ENCODE results near the gene PRMT7. TPM values are rescaled to one million over a fixed set of nuclear protein-coding genes. Genes with fewer than 3 reads are reported as not detected.
A peak's percentile ranks its signal among the peaks of the same experiment; 100 is the strongest.

The PRMT7 gene, protein sequence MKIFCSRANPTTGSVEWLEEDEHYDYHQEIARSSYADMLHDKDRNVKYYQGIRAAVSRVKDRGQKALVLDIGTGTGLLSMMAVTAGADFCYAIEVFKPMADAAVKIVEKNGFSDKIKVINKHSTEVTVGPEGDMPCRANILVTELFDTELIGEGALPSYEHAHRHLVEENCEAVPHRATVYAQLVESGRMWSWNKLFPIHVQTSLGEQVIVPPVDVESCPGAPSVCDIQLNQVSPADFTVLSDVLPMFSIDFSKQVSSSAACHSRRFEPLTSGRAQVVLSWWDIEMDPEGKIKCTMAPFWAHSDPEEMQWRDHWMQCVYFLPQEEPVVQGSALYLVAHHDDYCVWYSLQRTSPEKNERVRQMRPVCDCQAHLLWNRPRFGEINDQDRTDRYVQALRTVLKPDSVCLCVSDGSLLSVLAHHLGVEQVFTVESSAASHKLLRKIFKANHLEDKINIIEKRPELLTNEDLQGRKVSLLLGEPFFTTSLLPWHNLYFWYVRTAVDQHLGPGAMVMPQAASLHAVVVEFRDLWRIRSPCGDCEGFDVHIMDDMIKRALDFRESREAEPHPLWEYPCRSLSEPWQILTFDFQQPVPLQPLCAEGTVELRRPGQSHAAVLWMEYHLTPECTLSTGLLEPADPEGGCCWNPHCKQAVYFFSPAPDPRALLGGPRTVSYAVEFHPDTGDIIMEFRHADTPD
- total RNA-seq, result 20.9 and 22.0 TPM in 2 replicates

DNA sequence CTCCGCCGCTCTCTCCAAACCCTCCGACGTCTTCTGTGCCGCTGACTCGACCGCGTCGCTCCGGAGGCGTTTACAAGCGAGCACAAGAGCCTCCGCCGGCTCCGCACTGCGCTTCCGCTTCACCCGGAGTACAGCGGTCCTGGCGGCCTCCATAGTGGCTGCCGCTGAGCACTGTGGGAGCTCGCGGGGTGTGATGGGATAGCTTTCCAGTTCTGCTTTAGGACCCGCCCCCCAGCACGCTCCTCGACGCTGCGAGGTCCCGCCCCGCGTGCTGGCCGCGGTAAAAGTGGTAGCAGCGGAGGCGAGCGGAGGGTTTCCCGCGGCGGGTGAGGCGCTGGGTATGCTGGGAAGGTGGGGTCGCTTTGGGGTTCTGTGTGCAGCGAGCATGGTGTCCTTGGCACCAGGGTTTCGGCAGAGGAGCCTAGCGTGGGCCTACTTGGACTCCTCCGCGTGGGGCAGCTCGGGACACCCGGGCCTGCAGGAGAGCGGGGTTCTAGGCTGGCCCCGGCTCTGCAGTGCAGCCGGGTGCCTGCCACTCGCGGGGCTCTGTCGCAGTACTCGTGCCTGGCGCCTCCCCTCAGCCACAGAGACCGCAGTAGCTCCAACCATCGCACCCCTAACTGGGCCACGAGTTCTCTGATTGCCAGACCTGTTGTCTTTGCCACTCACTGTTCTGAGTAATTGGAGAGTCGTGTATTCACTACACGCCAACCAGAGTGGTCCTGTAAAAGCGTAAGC is at the start of gene PRMT7, which contains the start of gene SLC7A6OS:
PRMT7 (plus strand) TSS at position 246 of the 738 bp plus-strand sequence. CDS start 4,961 bp downstream, outside the sequence.
SLC7A6OS (minus strand) TSS at position 173 of the 738 bp plus-strand sequence; CDS start at position 153, 20 bp downstream.
- DNase-seq (ENCODE audit: low read depth in 2 of 2), result peak; percentile 93

DNA sequence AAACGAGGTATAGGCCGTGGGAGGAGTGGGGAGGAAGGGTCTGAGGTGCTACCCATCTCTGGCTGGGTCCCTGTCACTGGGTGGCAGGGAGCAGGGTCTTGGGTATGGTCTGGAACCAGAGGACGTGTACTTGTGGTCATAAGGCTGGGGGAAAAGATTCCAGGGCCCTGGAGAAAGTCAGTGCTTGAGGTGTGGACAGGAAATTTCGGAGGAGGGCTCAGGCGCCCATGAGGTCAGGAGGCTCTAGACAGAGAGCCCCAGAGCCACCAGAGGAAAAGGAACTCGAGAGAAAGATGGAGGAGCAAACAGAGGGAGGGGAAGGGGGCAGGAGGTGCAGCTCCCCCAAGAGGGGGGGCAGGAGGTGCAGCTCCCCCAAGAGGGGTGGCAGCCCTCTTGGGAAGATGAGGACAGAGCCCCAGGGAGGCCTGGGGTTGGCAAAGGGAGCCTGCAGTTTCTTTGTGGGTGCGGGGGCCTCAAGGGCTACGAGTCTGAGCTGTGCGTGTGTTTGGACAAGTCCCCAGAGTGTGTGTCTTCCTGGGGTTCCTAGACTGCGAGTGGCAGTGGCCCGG is 47.2 kb upstream of the PRMT7 start:
- no peak for DNase-seq (ENCODE audit: low read depth in 2 of 2)

DNA sequence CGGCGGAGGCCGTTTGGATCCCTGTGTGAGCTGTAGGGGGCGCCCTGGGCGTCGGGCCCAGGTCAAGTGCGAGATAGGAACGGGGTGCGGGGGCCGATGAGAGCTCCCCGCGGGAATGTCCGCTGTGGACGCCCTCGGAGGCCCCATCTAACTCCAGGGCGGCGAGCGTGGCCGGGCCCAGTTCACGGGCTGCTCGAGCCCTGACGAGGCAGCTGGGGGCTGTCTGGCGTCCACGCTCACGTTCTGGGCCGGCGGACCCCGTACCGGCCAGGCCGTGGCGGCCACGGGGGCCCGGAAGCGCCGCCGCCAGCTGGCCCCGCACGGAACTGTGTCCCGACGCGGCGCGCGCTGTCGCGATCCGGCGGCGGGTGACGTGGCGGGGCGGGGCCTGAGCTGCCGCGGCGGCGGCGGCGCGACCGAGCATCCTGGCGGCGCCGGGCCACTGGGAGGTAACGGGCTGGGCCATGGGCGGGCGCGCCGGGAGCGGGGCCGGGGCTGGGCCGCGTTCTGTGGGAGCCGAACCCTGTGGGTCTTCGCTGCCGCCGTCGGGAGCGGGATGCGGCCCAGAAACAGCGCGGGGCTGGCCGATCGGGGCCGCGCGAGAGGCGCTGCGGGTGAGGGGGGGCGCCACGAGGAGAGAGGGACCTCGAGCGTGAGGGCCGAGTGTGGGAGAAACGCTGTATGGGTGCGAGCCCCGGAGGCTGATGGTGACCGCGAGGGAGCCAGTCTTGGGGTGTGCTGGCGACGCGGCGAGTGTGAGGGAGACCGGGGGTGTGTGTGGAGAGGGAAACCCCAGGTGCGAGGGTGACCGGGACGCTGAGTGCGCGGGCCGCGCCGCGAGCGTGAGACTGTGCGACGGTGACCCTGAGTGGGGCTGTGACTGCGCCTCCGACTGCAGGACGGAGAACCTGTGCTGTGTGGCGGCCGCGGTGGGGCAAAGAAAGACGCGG is 46.4 kb upstream of the PRMT7 start, which contains the start of gene SLC7A6:
SLC7A6 (plus strand) TSS at position 399 of the 950 bp plus-strand sequence. CDS start 10,201 bp downstream, outside the sequence.
- peak; percentile 79 to 81 for DNase-seq (ENCODE audit: low read depth in 2 of 2)

DNA sequence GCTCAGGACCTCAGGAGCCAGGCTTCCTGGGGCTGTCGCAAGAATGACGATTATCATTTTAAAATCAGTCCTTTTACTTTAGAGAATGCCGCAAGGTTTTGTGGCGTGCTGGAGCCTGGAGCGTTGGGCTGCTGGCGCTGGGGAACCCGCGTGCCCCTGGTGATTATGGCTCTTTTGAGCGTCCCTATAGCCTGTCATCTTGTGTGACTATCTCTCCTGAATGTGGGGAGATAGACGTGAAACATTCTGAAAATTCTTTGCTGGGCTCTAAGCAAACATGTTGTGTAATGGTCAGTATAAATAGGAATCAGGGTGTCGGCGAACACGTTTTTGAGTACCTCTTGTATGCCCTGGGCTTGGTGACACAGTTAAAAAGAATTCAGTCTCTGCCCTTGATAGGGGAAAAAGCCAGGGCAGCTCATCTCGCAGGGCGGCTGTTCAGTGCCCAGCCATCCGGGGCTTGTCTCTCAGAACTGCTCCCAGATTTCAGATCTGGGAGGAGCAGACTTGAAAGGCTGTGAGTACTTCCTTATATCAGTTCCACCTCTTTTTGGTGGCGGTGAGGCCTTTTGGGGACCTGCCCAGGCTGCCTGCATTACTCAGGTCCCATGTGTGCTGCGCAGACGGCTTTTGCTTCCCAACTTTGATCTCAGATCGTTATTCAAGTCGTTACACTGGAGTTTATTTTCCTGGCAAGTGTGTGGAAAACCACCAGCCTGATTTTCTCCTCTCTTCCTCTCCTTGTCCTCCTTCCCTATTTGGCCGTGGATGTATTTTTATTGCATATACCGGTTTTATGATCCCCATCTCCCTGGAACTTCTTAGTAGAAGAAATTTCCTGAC is 45.5 kb upstream of the PRMT7 start:
- DNase-seq (ENCODE audit: low read depth in 2 of 2), result peak; percentile 44 to 54

DNA sequence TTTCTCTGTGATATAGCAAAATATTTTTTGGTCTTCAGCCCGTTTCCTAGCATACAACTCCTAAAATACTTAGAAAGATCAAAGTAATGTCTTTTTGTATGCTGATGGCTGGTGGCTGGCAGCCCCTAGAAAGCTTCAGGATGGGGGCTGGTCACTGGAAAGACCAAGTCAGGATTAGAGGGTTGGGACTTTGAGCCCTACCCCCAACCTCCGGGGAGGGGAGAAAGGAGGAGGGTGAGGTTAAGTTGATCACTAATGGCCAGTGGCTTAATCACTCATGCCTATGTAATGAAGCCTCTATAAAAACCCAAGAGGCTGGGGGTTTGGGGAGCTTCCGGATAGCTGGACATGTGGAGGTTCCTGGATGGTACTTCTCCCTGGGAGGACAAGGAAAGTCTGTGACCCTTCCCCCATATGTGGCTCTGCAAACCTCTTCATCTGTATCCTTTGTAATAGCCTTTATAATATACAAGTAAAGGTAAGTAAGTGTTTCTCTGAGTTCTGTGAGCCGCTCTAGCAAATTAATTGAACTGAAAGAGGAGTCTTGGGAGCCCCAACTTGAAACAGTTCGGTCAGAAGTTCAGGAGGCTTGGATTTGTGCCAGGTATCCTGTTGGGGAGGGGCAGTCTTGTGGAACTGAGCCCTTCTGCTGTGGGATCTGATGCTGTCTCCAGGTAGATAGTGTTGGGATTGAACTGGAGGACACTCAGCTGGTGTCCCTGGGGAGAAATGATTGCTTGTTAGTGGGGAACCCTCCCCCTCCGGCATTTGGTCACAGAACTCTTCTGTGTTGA is 43.0 kb upstream of the PRMT7 start:
- DNase-seq (ENCODE audit: low read depth in 2 of 2), result no peak

DNA sequence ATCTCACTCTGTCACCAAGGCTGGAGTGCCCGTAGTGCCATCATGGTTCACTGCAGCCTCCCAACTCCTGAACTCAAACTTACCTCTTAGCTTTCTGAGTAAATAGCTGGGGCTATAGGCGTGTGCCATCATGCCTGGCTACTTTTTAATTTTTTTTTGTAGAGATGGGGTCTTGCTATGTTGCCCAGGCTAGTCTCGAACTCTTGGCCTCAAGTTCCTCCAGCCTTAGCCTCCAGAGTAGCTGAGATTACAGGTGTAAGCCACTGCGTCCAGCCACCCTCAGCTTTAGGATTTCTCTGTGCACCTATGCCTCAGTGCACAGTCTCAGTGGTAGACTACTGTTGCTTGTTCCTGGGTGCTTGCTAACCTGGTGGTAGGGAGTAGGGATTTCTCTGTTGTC is 41.0 kb upstream of the PRMT7 start:
- no peak for DNase-seq (ENCODE audit: low read depth in 2 of 2)

DNA sequence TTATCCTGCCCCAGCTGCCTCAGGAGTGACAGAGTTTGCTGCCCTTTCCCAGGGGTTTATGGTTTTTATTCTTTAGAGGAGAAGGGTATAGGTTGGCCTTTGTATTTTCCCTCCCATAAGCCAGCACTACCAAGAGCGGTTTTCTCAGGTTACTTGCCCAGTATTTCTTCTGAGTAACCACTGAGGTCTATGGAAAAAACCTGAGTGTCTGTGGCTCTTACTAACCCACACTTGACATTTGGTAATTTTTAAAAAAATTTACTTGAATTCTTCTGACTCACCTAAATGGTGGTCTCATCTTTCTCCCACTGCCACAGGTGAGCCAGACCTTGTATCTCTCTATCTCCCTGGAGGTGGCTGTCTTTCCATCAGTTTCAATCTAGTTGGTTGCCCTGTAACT is 40.5 kb upstream of the PRMT7 start:
- DNase-seq (ENCODE audit: low read depth in 2 of 2), result no peak

DNA sequence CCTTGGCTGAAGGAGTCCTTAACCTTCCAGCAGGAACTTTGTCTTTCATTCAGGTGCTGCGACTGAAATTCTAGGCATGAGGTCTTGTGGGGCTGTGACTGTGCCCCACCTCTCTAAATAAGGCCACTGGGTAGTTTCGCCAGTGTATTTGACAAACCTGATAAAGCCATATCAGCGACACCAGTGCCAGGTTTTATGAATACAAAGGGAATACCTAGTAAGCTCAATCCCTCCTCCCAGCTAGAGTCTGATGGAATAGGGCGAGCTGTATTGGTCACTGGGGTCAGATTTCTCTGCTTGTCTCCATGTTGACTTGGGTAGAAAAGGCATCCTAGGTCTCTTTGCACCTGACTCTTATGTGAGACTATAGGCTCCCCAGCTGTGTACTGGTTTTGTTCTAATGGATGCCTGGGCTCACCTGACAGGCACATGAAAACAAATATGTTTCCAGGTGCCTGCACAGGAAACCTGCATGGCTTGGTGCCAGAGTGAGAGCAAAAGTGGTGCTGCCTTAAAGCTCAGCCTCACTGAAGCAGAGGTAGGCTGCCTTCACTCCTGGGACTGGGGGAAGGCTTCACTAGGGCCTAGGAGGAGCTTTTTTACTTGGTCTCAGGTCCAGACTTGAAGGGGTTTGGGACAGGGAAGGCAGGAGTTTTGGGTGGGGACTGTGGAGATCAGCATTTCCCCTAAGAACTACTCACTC is 38.2 kb upstream of the PRMT7 start:
- peak in 1 of 2 donors; percentile 20 for DNase-seq (ENCODE audit: low read depth in 2 of 2)

DNA sequence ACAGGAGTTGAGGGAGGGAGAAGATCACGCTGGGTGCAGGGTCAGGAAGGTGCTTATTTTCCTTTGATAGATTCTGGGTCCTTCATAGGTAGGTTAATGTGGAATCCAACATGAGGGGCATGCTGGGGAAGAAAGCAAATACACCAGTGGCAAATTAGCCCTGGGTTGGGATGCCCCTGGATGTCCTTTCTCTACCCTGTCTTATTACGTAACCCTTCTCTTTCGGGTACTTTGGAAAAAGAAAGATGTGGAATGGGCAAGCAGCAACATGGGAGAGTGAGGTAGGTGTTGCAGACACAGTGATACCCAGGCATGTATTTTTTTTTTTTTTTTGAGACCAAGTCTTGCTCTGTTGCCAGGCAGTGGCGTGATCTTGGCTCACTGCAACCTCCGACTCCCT is 37.4 kb upstream of the PRMT7 start:
- DNase-seq (ENCODE audit: low read depth in 2 of 2), result no peak

DNA sequence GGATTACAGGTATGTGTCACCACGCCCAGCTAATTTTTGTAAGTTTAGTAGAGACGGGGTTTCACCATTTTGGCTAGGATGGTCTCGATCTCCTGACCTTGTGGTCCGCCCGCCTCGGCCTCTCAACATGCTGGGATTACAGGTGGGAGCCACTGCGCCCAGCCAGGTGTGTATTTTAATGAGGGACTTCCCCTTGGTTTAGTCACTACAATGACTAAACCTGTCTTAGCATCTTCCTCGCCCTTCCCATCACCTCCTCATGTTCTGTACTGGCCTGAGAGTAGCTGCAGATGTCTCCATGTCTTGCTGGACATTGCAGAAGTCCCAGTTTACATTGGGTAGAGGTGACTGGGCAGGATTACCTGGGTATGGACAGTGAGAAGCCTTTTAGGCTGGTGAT is 36.9 kb upstream of the PRMT7 start:
- DNase-seq (ENCODE audit: low read depth in 2 of 2), result no peak

DNA sequence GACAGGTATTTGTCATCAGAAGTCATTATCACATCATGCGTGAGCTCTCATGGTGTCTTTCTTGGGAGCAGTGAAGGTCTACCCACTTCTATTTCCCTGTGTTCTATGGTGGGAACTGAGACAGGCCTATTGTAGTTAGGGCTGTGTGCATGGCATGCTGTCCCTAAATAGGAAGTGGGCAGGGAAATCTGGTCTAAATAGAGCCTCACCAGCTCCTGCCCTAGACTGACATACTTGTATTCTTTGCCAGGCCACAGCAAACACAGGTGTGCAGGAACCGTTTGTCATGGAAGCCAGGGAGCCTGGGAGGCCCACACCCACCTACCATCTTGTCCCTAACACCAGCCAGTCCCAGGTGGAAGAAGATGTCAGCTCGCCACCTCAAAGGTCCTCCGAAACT is 36.4 kb upstream of the PRMT7 start:
- no peak for DNase-seq (ENCODE audit: low read depth in 2 of 2)

DNA sequence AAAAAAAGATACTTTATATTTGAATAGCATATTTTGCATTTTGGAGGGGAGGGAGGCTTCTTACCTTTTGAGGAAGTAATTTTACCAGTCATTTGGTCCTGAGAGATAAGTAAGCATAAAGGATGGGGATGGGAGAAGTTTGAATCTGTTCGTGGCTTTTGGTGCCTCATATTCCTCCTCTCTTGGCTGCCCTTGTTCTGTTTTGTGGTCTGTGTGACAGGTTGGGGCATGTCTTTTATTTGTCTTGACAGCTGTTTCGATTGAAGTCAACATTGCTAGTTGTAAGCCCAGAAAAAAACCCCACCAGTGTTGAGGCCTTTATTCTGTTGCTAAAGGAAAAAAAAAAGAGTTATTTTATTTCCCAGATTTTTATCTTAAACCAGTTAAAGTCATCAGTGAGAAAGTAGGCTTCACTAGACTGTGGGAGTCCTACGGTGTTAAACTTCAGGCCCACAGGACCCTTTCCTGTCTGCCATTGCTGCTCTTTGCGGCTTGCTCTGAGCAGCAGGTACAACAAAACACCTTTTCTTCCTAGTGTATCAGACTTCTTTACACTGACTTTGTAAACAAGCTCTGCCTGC is 35.1 kb upstream of the PRMT7 start:
- DNase-seq (ENCODE audit: low read depth in 2 of 2), result no peak

DNA sequence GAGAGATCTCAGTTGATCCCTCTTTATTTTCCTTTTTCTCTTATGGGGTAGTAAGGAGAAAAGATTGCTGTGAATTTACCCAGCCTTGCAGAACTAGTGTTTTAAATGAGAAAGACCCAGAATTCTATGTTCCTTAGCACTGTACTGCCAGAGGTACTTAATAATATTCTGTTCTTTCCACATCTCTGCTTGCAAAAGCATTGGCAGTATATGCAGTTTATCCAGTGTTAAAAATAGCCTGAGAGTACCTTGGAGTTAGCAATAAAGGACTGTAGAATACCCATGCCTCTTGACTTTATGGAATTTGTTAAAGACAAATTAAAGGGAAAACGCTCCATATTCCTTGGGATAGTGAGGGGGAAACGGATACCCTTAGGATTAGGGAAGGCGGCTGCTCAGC is 34.6 kb upstream of the PRMT7 start:
- DNase-seq (ENCODE audit: low read depth in 2 of 2), result no peak

DNA sequence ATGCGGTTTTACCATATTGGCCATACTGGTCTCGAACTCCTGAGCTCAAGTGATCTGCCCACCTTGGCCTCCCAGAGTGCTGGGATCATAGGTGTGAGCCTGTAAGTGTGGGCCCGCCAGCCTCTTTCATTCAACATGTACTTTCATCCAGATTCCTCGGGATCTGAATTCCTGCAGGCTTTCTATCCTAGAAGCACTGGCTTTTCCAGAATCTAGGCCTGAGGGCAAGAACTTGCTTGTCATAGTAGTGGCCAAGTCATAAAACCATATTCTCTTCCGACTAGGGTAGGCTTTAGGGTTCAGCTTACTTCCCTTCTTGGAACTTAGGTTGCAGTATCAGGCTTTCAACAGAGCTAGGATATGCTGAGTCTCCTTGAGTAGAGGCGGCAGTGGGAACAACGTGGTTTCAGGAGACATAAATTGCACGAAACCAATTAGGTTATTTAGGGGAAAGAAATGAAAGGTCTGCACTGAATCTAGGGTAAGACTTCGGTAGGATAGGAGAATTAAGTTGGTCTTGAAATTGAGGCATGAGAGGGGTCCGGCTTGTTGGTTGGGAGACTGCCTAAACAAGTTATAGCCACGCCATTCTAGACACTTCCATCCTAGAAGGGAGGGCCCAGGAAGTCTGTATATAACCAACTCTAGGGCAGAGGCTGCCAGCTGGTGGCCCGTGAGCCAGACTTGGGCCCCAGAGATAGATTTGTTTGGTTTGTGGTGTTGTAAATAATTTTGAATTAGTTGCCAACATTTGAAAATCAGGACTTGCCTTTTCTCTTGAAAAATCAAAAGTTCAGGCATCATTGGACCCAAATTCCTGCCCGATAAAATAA is 30.9 kb upstream of the PRMT7 start:
- no peak for DNase-seq (ENCODE audit: low read depth in 2 of 2)

DNA sequence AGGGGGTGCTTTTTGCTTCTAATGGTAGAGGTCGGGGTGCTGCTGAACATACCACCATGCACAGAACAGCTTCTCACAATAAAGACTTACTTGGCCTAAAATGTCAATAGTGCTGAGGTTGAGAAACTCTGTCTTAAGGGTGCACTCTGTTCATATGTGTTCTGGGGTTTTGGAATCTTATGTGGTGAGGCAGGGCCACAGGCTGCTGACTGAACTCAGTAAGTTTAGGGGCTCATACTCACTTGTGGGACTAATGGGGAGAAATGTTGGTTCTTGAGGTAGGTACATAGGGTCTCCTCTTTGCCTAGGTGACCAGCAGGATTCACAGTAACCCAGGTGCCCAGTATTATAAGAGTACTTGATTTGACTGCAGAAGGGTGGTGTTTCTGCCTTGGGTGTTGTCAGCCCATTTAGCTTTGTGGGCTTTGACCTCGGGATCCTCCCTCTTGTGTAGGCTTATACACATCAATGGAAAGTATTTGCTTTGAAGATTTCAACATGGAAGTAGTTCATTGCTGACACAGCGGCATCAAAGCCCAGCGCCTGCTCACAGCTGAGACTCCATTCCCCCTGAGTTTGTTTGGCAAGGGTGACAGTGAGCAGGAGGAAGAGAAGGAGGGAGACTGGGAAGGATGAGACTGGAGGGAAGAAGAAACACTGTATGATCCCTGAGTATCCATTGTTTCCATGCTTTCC is 29.3 kb upstream of the PRMT7 start:
- no peak for DNase-seq (ENCODE audit: low read depth in 2 of 2)

DNA sequence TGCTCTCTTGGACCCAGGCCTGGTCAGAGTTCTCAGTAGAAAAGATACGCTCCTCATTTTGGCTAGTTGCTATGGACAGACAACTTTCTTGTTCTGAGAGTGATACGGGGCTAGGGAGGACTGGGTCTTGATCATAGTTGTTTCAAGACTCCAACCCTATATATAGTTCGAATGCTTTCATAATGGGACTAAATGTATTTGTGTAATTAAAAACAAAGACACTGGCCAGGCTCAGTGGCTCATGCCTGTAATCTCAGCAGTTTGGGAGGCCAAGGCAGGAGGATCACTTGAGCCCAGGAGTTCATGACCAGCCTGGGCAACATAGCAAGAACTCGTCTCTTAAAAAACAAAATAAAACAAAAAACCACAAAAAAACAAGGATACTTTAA is 28.8 kb upstream of the PRMT7 start:
- DNase-seq (ENCODE audit: low read depth in 2 of 2), result no peak

All from lung microvascular endothelial cell (primary cell).